ENCODE measurements around the gene KCNAB2. TPM values are rescaled to one million over a fixed set of nuclear protein-coding genes. Genes with fewer than 3 reads are reported as not detected.
A peak's percentile ranks its signal among the peaks of the same experiment; 100 is the strongest.

The KCNAB2 gene
- total and polyA plus RNA-seq, 9 donors = 2.4 to 7.8 (median 5.4) TPM

DNA sequence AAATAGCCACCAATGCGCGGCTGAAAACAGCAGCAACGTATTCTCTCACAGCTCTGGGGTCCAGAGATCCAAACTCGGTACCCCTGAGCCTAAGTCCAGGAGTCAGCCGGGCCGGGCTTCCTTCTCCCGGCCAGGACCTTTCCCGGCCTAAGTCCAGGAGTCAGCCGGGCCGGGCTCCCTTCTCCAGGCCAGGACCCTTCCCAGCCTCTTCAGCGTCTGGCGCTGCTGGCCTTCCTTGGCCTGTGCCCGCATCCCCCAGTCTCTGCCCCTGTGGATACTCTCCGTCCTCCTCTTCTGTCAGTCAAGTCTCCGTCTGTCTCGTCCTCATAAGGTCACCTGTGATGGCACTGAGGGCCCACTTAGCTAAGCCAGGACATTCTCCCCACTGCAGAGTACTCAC is 32.2 kb downstream of the KCNAB2 start:
- WGBS (ENCODE audit: insufficient coverage) = 94% methylated on average over 16 of the region's 16 CpGs
- peaks cover 5% of the 10 kb centered on the region for H3K27me3 ChIP-seq (ENCODE audit: control insufficient read depth, insufficient read depth, low read length)
- H3K36me3 ChIP-seq (ENCODE audit: control insufficient read depth, insufficient read depth, low read length) = no peaks in the 10 kb centered on the region

DNA sequence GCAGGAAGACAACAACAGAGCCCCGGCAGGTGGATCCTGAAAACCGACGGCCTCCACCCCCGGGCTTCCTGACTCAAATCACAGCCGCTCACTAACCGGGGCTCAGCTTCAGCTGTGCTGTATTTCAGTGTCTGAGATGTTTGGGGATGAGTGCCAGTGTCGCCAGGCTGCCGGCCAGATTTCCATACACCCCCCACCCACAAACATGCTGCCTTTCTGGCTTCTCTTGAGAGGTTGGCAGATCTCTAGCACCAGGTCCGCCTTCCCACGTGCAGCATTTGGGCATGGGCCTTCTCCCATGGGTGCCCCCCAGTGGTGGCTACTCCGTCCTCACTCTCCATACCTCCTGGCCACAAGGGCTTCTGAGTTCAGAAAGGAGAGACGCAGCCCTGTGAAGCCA is 34.8 kb downstream of the KCNAB2 start:
- Histone ChIP-seq H3K9me3 (replicated peaks; ENCODE audit: control insufficient read depth, low read depth, low read length) (no peaks in the 10 kb centered on the region), H3K4me3 (ENCODE audit: low read length) (no peak overlapping the region), H3K27ac (ENCODE audit: low read length) (no peak overlapping the region), H3K4me1 (ENCODE audit: control insufficient read depth, insufficient read depth, low read length) (peaks cover 41% of the 10 kb centered on the region), H3K27me3 (ENCODE audit: control insufficient read depth, insufficient read depth, low read length) (peaks cover 2% of the 10 kb centered on the region), H3K36me3 (ENCODE audit: control insufficient read depth, insufficient read depth, low read length) (no peaks in the 10 kb centered on the region)
- 14% methylated on average over 1 of the region's 12 CpGs for WGBS (ENCODE audit: insufficient coverage)
- peak; percentile 52 for DNase-seq

More for the DNA sequence above, 32.2 kb downstream of the KCNAB2 start:
- H3K27ac ChIP-seq (ENCODE audit: low read length) = no peak overlapping the region
- H3K9me3 ChIP-seq (replicated peaks; ENCODE audit: control insufficient read depth, low read depth, low read length) = no peaks in the 10 kb centered on the region
- H3K4me3 ChIP-seq (ENCODE audit: low read length) = no peak overlapping the region
- peaks cover 21% of the 10 kb centered on the region for H3K4me1 ChIP-seq (ENCODE audit: control insufficient read depth, insufficient read depth, low read length)
- no peak for DNase-seq

DNA sequence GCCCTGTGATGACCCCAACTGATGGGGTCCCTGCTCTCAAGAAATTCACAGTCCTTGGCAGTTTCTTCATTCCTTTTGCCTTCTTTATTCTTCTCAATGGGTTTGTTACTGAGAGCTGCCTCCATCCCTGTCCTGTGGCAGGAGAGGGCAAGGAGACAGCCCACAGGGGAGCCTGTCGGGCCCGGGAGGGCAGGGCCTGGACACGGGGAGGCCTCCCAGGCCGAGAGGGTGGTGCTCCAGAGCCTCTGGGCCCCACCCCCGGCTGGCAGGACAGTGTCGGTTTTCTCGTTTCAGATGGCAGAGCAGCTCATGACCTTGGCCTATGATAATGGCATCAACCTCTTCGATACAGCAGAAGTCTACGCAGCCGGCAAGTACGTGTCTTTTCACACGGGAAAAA is 36.2 kb downstream of the KCNAB2 start:
- Histone ChIP-seq H3K4me1 (ENCODE audit: control insufficient read depth, insufficient read depth, low read length) (peaks cover 41% of the 10 kb centered on the region), H3K27me3 (ENCODE audit: control insufficient read depth, insufficient read depth, low read length) (peaks cover 2% of the 10 kb centered on the region)

DNA sequence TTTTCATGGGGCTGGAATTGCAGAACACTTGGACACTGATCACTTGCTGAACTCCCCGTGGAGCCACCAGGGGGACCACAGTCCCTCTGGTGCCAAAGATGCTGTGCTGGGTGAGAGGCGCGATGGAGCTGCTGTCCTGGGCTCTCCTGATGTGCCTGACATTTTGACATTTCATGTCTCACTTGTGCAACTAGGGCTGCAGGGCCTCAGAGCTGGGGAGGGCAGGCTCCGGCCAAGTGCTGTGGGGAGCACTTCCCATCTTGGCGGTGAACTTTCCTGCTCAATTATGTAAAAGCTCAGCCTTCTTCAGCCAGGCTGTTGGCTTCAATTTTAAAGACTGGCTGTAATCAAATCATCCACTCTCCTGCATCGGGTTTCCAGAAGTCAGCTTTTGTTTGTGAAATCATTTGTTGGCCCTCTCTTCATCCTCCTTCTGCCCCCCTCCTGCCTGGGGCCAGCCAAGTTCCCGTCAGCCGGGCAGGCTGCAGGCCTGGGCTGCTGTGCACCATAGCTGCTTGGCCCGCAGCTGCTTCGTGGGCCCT is 36.8 kb downstream of the KCNAB2 start:
- Histone ChIP-seq H3K9me3 (replicated peaks; ENCODE audit: control insufficient read depth, low read depth, low read length) (no peaks in the 10 kb centered on the region), H3K27me3 (ENCODE audit: control insufficient read depth, insufficient read depth, low read length) (peaks cover 2% of the 10 kb centered on the region), H3K4me3 (ENCODE audit: low read length) (no peak overlapping the region), H3K4me1 (ENCODE audit: control insufficient read depth, insufficient read depth, low read length) (peaks cover 45% of the 10 kb centered on the region), H3K36me3 (ENCODE audit: control insufficient read depth, insufficient read depth, low read length) (no peaks in the 10 kb centered on the region), H3K27ac (ENCODE audit: low read length) (no peak overlapping the region)
- WGBS (ENCODE audit: insufficient coverage) = 27% methylated on average over 10 of the region's 10 CpGs
- peak; percentile 91 for DNase-seq

More for the DNA sequence above, 36.2 kb downstream of the KCNAB2 start:
- no peaks in the 10 kb centered on the region for H3K9me3 ChIP-seq (replicated peaks; ENCODE audit: control insufficient read depth, low read depth, low read length)
- 60% methylated on average over 10 of the region's 12 CpGs for WGBS (ENCODE audit: insufficient coverage)
- no peak overlapping the region for H3K4me3 ChIP-seq (ENCODE audit: low read length)
- H3K27ac ChIP-seq (ENCODE audit: low read length) = no peak overlapping the region
- DNase-seq = no peak
- H3K36me3 ChIP-seq (ENCODE audit: control insufficient read depth, insufficient read depth, low read length) = no peaks in the 10 kb centered on the region

DNA sequence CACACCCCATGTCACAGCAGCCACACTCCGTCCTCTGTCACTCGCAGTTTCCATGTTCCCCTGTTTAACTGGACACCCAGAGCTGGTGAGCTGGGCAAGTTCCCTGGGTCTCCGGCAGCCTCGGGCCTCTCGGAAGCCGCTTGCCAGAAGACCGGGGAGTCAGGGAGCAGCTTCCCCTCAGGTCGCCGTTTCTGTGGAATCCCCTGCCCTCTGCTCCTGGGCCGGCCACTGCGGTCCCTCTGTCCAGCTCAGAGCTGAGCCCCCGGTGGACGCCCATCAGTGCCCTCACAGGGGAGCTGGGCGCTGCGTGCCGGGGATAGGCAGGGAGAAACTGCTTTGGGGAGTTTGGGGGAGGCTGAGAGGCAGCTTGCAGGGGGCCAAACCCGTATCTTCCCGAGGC is 37.7 kb downstream of the KCNAB2 start:
- 57% methylated on average over 16 of the region's 18 CpGs for WGBS (ENCODE audit: insufficient coverage)
- Histone ChIP-seq H3K27me3 (ENCODE audit: control insufficient read depth, insufficient read depth, low read length) (peaks cover 2% of the 10 kb centered on the region), H3K9me3 (replicated peaks; ENCODE audit: control insufficient read depth, low read depth, low read length) (no peaks in the 10 kb centered on the region), H3K36me3 (ENCODE audit: control insufficient read depth, insufficient read depth, low read length) (no peaks in the 10 kb centered on the region), H3K27ac (ENCODE audit: low read length) (peak overlapping the region; percentile 24), H3K4me3 (ENCODE audit: low read length) (no peak overlapping the region), H3K4me1 (ENCODE audit: control insufficient read depth, insufficient read depth, low read length) (peaks cover 45% of the 10 kb centered on the region)
- no peak for DNase-seq

DNA sequence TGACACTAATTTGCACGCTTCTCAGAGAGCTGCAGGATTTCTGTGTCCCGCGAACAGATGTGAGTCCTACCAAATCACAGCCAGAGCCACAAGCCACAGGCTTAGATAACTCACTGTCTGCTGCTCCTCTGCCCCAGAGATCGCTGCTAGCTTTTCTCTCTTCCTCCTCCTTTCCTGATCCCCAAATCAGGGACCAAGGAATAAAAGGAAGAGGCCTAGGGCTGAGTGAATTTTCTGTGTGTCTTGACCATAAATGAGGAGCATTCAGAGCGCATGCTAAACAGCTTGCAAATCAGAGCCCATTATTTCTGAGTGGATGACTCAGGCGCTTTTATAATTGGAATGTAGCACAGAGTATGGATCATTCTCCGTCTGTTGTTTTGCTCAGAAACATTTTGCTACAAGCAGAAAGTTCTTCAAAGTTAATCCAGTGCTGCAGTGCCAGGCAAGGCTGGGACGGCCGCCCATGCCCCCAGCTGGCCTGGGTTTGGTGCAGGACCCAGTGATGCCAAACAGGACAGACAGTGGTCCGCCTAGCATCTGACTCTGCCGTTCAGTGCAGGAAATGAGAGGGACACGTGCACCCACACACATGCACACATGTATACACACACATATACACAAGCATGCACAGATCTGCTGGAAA is 38.2 kb downstream of the KCNAB2 start:
- Histone ChIP-seq H3K9me3 (replicated peaks; ENCODE audit: control insufficient read depth, low read depth, low read length) (no peaks in the 10 kb centered on the region), H3K36me3 (ENCODE audit: control insufficient read depth, insufficient read depth, low read length) (no peaks in the 10 kb centered on the region), H3K27ac (ENCODE audit: low read length) (peak overlapping the region; percentile 24), H3K27me3 (ENCODE audit: control insufficient read depth, insufficient read depth, low read length) (peaks cover 2% of the 10 kb centered on the region), H3K4me1 (ENCODE audit: control insufficient read depth, insufficient read depth, low read length) (peaks cover 45% of the 10 kb centered on the region), H3K4me3 (ENCODE audit: low read length) (no peak overlapping the region)
- peak; percentile 45 for DNase-seq
- 34% methylated on average over 7 of the region's 12 CpGs for WGBS (ENCODE audit: insufficient coverage)

DNA sequence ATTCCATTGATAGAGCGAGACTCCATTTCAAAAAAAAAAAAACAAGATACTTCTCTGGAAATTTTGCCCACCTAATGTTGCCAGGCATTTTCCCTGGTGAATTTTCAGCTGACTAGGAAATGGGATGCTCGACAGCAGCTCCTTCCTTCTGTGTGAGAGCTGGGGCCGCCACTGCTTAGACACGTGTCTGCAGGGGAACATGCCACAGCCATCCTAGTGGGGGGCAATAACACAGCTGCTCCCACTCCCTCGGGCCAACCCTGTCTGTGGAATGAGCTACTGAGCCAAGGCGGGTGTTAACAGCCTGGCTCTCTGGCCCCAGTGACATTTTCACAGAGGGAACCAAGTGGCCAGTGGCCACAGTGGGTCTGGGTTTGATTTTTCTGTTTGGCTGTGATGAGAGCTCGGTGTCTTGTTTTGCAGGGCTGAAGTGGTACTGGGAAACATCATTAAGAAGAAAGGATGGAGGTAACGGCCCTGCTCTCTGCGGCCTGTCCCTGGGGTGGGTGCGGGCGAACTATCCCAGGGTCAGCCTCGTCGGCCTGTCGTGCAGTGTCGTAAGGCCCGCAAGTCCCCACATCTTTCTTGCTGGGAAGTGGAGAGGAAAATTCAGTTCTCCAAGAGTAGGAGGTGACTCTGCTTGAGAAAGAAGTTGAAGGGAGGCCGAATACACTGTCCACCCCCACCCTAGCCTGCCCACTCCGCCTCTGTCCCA is 39.2 kb downstream of the KCNAB2 start:
- H3K4me3 ChIP-seq (ENCODE audit: low read length) = no peak overlapping the region
- peaks cover 2% of the 10 kb centered on the region for H3K27me3 ChIP-seq (ENCODE audit: control insufficient read depth, insufficient read depth, low read length)
- peaks cover 44% of the 10 kb centered on the region for H3K4me1 ChIP-seq (ENCODE audit: control insufficient read depth, insufficient read depth, low read length)
- no peak overlapping the region for H3K27ac ChIP-seq (ENCODE audit: low read length)
- H3K9me3 ChIP-seq (replicated peaks; ENCODE audit: control insufficient read depth, low read depth, low read length) = no peaks in the 10 kb centered on the region
- H3K36me3 ChIP-seq (ENCODE audit: control insufficient read depth, insufficient read depth, low read length) = no peaks in the 10 kb centered on the region
- WGBS (ENCODE audit: insufficient coverage) = 79% methylated on average over 9 of the region's 18 CpGs
- no peak for DNase-seq

DNA sequence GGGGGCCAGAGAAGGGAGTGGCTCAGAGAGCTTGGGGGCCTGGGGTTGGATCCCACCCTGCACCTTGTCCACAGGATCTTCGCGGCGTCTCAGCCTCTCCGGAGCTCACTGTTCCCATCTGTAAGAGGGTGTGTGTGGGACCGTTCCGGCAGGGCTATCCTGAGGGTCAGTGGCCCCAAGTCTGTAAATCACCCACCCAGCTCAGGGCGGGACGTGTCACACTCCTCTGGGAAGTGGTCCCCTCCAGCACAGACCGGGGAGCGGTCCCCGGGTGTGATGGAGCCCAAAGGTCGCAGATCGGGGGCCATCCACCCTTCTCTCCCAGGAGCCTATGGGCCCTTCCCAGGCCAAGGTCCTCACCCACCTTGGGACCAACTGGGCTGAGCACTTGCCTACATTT is 40.0 kb downstream of the KCNAB2 start:
- Histone ChIP-seq H3K27ac (ENCODE audit: low read length) (no peak overlapping the region), H3K9me3 (replicated peaks; ENCODE audit: control insufficient read depth, low read depth, low read length) (no peaks in the 10 kb centered on the region), H3K36me3 (ENCODE audit: control insufficient read depth, insufficient read depth, low read length) (no peaks in the 10 kb centered on the region), H3K4me3 (ENCODE audit: low read length) (no peak overlapping the region), H3K27me3 (ENCODE audit: control insufficient read depth, insufficient read depth, low read length) (peaks cover 2% of the 10 kb centered on the region), H3K4me1 (ENCODE audit: control insufficient read depth, insufficient read depth, low read length) (peaks cover 38% of the 10 kb centered on the region)
- no peak for DNase-seq
- 83% methylated on average over 11 of the region's 13 CpGs for WGBS (ENCODE audit: insufficient coverage)

DNA sequence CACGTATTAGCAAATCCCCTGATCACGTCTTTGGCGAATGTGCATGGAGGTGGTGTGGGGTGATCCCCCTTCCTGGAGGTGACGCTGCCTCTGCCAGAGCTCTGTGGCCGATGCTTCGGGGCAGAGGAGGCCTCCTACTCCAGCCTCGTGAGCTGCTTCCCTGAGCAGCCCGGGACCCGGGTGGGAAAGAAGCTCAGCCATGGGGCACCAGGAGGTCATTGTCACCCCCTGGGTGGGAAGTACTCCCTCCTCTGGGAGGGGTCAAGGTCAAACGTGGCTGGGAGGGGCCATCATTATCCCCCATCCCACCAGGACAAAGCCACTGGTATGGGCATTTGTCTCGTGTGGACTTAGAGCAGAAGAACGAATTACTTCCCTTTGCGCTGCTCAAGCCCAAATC is 40.7 kb downstream of the KCNAB2 start:
- peaks cover 2% of the 10 kb centered on the region for H3K27me3 ChIP-seq (ENCODE audit: control insufficient read depth, insufficient read depth, low read length)
- H3K36me3 ChIP-seq (ENCODE audit: control insufficient read depth, insufficient read depth, low read length) = no peaks in the 10 kb centered on the region
- no peaks in the 10 kb centered on the region for H3K9me3 ChIP-seq (replicated peaks; ENCODE audit: control insufficient read depth, low read depth, low read length)
- WGBS (ENCODE audit: insufficient coverage) = 63% methylated on average over 9 of the region's 13 CpGs
- DNase-seq = no peak
- H3K4me1 ChIP-seq (ENCODE audit: control insufficient read depth, insufficient read depth, low read length) = peaks cover 37% of the 10 kb centered on the region
- H3K4me3 ChIP-seq (ENCODE audit: low read length) = no peak overlapping the region
- H3K27ac ChIP-seq (ENCODE audit: low read length) = no peak overlapping the region

DNA sequence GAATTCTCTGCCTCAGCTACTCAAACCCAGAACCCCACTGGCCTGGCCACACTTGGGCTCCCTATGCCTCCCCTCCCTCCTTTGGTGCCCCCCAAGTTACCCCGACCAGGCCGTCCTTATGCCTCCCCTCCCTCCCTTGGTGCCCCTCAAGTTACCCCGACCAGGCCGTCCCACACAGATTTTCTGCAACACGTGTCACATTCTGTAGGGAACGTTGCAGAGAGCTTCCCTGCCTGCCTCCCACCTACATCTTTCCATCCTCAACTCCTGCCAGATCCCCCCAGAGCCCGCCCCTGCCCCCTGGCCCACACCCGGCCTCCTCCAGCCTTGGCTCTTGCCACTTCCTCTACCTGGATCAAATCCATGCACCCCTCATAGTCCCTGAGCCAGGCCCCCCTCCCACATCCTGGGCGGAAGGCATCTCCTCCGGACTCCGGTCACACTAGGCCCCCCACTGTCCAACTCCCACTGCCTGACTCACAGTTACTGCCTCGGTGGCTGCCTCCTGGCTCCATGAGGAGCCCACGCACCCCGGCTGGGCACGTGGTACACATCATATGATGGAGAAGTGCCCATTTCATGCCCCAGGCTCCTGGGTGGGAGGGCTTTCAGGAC is 41.2 kb downstream of the KCNAB2 start:
- Histone ChIP-seq H3K9me3 (replicated peaks; ENCODE audit: control insufficient read depth, low read depth, low read length) (no peaks in the 10 kb centered on the region), H3K27ac (ENCODE audit: low read length) (peak overlapping the region; percentile 35), H3K4me1 (ENCODE audit: control insufficient read depth, insufficient read depth, low read length) (peaks cover 35% of the 10 kb centered on the region), H3K36me3 (ENCODE audit: control insufficient read depth, insufficient read depth, low read length) (no peaks in the 10 kb centered on the region), H3K4me3 (ENCODE audit: low read length) (no peak overlapping the region), H3K27me3 (ENCODE audit: control insufficient read depth, insufficient read depth, low read length) (peaks cover 2% of the 10 kb centered on the region)
- 48% methylated on average over 11 of the region's 15 CpGs for WGBS (ENCODE audit: insufficient coverage)
- peak; percentile 45 for DNase-seq

Data from muscle of leg (tissue), 11 donors.